Hindlimb muscle (tissue), 1 donor: Measurements from ENCODE around the gene HERPUD2. TPM values are rescaled to one million over a fixed set of nuclear protein-coding genes. Genes with fewer than 3 reads are reported as not detected.
A peak's percentile ranks its signal among the peaks of the same experiment; 100 is the strongest.
"Not testable (repeated sequence)": the region's sequence is repeated elsewhere in the genome, so short reads cannot be mapped to it uniquely, and the experiment has no call there.

Experiments used
- DNase-seq: peaks from one replicate; pipeline ENCODE4 v3.0.0-alpha.2; 2013
- polyA plus RNA-seq: library from polyadenylated mRNA; unstranded; fragments of 120-200 nt; gene quantifications from one replicate; pipeline ENCODE4 v1.2.1, GENCODE V29; 2013; ENCODE audit not compliant: insufficient read length

Gene HERPUD2
- polyA plus RNA-seq, 1 donor, result 28.8 TPM

DNA sequence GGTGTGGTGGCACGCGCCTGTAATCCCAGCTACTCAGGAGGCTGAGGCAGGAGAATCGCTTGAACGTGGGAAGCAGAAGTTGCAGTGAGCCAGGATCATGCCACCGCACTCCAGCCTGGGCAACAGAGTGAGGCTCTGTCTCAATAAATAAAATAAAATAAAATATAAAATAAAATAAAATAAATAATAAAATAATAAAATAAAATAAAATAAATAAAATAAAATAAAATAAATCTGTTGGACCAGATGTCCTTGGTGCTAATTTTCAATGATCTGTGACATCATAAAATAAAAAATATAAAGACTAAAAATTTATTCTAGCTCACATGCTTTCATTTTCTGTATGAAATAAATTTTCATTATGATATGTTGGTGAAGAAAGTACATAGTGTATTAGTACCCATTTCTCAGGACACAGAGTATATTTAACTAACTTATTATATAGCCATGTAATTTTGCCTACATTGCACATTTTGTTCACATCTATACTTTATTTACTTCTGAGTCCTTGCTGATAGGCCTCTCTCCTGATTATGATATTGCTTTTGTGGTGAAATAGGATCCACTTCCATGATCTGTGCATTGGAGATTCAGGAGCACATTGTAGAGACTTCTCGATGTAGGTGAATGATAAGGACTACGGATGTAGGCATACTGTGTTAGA lies 17.8 kb upstream of the HERPUD2 start:
- DNase-seq, result no peak

DNA sequence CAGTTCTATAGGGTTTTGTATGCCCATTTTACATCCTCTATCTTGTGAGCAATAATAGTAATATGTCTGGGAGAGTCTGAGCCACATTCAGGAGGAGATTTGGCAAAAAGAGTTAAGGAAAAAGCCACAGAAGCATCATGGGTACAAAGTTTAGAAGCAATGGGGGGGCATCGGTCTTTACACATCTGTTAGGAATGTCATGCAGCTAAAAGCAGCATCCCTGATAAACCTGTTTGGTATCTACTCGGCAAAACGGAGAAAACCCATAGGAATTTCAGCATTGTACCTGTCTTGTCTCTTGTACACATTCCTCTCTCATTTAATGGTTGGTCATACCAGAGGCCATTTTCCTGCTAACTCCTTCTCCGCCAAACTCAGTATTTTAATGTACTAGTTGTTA lies 12.5 kb upstream of the HERPUD2 start:
- no peak for DNase-seq

DNA sequence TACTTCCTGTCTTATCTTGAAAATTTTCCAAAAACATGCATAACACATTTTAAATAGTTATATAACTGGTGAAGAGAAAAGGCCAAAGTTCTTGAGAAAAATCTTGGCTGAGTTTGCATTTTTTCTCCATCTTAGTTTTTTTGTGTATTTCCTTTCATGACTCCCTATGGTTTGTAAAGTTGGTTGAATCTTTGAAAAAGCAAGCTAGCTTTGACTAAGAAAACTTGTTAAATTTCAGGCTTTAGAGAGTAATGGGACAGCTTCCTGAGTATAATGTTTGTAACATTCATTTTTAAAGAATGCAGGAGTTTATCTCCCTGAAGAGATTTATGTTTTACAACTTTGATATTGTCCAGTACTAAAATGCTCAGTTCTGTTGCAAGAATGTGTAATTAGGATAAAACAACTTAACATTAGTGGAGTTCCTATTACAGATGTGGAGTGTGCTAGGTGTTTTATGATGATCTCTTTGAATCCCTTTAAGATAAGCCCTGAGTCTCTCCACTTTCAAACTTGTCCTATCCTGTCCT lies 11.1 kb upstream of the HERPUD2 start:
- DNase-seq, result no peak

DNA sequence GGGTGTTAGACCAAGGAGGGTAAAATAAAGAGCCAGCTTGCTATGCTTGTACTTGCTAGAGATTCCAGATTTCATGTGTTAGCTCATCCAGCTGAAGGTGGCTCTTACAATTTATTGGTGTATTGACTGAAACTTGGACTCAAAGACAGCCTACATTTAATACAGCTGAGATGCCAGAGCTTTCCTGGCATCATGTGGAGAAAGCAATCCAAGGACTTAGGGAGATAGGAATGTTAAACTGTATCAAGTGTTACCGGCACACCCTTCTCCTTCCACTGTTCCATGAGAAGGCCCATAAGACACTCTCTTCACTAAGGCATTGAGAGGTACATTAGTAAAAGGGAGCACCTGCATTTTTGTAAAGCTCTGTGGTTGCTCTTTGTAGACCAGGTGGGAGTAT lies 9.3 kb upstream of the HERPUD2 start:
- DNase-seq, result no peak

DNA sequence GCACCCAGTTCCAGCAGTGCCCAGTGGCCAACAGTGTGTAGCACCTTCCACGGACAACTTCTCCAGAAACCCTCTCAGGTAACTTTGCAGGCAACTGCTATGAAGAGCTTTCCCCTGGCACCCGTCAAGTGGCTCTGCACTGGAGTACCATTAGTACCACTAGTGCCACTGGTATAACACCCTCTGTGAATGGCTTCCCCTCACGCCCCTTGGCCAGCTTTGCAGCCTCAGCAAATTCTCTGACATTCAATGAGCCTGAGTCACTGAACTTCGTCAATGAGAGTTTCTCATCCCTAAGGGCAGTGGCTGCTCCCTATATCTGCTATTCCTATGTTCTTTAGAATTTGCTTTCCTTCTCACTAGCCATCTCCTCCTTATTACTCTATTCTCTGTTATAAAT lies 7.6 kb upstream of the HERPUD2 start:
- DNase-seq, result no peak

DNA sequence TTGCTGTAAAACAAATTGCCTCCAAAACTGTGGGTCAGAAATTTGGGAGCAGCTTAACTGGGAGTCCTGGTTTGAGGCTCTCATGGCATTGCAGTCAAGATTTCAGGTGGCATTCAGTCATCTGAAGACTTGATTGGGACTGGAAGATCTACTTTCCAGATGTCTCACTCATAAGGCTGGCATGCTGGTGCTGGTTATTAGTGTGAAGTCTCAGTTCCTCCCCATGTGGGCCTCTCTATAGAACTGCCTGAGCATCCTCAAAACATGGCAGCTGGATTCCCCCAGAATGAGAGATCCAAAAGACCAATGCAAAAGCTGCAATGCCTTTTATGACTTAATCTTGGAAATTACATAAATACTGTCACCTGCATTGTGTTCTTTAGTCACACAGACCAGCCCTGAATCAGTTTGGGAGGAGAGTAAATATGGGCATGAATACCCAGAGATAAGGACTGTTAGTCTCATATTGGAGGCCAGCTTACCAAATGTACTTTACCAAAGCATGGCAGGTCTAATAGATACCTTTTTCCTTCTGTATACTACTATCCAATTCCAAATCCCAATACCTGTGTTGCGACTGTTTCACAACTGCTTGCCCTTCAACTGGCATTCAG lies 6.5 kb upstream of the HERPUD2 start:
- no peak for DNase-seq

DNA sequence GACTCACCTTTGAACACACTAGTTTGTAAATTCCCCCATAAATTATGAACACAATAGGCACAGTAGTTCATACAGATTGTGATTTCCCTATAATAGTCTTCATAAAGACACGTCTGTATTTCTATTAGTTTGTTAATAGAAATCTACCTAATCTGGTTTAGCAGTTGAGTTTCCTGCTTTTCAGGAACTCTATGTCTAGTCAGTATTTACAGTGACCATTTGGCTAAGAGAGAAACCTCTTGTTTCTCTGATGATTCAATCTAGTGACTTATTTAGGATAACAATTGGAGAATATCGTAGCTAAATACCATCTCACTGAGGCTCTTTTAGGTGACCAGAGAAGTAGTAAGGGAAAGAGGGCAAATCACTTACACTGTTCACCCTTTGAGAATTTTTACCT lies 5.9 kb upstream of the HERPUD2 start:
- no peak for DNase-seq

DNA sequence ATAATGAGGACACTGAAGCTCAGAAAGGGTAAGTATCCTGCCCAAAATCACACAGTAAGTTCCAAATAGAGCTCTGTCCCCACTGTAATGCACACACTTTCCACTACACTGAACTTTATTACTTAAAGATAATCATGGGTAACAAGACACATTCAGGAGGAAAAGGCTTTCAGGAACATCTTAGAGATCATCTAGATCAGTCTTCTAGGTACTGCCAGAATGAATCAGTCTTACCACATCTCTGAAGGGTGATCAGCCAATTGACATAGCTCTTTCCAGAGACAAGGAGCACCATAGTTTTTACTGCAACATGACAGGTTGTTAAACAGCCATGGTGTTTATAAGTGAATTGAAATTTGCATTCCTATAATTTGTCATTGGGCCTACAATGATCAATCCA lies 5.4 kb upstream of the HERPUD2 start:
- no peak for DNase-seq

DNA sequence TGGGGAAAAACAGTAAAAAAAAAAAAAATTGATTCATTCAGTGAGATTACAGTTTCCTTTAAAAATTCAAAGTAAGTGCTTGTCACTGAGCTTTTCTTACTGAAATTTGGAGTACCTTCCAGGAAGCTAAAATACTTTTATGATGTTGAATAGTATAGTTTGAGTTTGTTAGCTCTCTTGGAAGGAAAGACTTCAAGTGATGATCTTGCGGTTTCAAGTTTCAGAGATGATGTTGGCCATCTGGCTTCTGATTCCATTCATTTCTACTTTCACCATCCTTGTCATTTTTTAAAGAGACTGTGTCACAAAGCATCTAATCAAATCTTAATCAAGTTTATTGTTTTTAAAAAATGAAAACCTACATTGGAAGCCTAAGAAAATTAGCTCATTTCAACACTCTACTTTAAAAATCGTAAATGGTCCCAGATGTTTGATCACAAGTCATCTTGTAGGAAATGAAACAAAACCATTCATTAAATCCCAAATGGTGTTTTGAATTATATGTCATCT lies 4.9 kb upstream of the HERPUD2 start:
- DNase-seq, result no peak

DNA sequence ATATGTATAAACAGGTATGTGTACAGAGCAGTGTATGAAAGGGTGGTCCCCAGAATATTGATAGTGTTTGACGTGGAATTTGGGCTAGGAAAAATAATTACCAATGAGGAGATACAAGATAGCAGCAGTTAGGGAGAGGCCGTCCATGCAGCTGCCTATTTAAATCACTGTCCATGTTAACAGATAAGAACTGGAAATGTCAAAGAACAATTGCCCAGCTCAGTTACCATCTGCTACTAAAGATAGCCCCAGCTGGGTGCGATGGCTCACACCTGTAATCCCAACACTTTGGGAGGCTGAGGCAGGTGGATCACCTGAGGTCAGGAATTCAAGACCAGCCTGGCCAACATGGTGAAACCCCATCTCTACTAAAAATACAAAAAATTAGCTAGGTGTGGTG lies 3.4 kb upstream of the HERPUD2 start:
- not testable (repeated sequence) for DNase-seq

DNA sequence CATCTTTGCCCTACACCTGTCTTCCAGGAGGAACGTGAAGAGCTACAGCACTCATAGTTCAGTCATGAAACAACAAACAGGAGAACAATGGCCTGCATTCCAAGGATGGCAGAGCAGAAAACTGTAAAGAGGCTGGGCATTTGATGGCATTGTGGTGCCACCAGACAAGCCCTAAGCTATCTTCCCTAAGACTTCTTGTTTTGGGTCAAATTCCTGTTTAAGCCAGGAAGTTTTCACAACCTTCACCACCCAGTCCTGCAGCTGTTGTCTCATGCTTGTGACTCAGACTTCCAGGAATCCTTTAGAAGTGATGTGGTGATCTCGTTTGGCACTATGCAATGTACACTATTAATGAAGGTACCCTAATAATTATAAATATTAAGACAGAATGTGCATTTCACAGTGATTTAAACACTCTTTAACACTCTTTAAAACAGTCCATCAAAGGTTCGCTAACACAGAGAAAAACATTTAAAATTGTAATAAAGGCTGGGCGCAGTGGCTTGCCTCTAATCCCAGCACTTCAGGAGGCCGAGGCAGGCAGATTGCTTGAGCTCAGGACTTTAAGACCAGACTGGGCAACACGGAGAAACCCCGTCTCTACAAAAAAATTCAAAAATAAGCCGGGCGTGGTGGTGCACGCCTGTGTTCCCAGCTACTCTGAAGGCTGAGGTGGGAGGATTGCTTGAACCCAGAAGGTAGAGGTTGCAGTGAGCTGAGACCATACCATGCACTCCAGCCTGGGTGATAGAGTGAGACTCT lies 2.7 kb upstream of the HERPUD2 start:
- DNase-seq, result no peak

DNA sequence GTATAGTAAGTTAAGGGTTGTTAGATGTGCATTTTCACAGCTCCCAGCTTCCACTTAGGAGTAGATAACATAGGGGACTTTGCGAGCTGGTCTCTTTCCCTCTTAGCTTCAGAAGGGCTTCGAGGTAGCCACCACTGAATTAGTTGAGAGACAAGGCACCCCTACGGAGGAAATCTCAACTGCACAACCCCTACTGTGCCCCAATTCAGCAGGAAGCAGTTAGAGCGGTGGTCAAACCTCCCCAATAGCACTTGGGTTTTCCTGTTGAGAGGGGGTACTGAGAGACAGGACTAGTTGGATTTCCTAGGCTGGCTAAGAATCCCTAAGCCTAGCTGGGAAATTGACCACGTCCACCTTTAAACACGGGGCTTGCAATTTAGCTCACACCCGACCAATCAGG lies 1.1 kb upstream of the HERPUD2 start:
- DNase-seq, result no peak

DNA sequence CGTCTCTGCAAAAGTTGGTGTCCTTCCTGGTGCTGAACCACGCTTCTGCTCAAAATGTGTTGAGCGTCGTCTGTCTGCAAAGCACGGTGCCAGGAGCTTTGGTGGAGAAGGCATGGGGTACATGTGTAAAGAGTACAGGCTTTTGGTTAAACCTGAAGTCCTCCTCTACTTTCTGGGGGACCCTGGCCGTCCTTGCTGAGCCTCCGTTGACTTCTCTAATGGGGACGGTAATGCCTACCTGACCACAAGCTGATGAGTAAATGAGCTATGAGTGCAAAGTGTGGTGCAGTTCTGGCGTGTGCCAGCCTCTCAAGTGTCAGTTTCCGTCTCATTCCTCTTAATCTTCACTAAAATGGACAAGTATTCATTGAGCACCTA lies 527 bp upstream of the HERPUD2 start:
- no peak for DNase-seq

DNA sequence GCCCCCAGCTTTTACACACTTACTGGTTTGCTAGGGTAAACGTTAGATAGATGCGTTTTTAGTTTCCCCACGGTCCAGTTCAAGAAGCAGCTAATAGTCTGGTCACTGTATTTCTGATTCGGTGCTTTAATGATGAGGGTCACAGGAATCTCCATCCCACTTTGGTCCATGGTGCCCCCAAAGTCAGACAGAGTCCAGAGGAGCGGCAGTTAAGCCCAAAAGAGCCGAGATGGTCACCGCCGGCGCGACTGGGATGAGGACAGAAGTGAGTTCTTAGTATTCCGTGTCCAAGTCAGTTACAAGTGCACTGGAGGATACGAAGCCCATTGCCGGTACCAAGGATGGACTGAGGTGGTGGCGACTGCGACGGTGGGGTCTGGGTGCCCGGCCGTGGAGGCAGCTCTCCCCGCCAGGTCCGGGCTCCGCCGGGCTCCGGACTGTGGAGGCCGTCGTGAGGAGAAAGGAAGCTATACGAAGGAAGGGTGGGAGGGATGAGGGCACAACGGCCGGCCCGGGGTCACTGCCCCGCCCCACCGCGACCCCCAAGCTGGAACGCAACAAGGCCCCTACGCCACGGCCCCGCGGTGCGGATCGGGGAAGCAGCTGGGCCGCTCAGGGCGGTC lies 663 bp downstream of the HERPUD2 start:
- DNase-seq, result peak; percentile 35

DNA sequence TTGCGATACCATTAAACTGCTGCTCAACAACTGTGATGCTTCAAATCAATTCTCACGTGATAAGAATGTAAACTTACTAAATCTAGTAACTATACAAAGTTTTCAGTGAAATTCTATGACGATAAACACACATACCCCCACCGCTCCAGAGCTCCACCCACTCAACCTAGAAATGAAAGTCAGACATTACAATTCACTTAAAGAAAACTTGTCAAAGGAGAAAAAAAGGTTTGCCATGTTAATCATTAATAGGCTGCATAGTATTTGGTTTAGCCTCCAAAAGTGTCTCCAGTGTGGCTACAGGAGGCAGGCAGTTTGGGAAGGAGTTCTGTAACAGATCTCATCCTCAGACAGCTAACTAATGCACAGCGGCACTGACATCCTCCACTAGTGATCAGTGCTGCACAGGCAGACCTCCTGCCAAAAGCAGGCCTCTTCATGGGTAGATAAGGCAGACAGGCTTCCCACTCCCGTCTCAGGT lies 3.1 kb downstream of the HERPUD2 start:
- DNase-seq, result no peak

DNA sequence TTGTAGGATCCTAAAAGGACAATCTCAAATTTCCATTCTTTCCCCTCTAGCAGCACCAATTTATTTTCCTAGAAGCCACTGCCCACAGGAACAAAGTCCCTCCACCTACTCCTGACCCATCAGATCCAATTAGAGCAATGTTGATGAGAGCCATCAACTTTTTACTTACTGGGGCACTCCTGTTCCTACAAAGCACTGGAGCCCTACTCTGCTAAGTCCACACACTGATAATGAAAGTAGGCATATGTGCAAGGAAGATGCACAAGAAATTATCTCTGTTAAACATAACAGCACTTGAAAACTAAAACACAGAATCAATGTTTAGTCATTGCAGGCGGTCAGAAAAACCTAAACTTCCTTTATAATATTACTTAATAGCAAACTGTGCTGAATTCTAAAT lies 3.6 kb downstream of the HERPUD2 start:
- DNase-seq, result no peak

DNA sequence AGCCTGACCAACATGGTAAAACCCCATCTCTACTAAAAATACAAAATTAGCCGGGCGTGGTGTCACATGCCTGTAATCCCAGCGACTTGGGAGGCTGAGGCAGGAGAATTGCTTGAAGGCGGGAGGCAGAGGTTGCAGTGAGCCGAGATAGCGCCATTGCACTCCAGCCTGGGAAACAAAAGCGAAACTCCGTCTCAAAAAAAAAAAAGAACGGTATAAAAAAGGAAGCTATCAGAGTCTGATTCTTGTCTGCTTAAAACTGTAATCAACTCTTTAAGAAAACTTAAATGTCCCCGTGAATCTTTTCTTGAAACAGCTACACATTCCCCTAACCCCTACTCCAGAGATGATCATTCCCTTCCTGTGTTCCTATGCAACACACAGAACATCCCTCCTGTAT lies 4.3 kb downstream of the HERPUD2 start:
- DNase-seq, result not testable (repeated sequence)

DNA sequence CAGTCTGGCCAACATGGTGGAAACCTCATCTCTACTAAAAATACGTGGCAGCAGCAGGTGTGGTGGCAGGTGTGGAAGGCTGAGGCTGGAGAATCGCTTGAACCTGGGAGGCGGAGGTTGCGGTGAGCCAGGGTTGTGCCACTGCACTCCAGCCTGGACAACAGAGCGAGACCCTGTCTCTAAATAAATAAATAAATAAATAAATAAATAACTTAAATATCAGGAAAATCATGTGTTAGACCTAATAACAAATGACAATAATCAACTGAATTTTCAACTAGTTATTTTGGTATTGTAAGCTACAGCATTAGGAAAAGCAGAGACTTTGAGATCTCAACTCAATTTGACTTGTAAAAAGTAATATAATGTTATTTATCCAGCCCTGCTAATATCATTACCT lies 9.2 kb downstream of the HERPUD2 start:
- DNase-seq, result no peak

DNA sequence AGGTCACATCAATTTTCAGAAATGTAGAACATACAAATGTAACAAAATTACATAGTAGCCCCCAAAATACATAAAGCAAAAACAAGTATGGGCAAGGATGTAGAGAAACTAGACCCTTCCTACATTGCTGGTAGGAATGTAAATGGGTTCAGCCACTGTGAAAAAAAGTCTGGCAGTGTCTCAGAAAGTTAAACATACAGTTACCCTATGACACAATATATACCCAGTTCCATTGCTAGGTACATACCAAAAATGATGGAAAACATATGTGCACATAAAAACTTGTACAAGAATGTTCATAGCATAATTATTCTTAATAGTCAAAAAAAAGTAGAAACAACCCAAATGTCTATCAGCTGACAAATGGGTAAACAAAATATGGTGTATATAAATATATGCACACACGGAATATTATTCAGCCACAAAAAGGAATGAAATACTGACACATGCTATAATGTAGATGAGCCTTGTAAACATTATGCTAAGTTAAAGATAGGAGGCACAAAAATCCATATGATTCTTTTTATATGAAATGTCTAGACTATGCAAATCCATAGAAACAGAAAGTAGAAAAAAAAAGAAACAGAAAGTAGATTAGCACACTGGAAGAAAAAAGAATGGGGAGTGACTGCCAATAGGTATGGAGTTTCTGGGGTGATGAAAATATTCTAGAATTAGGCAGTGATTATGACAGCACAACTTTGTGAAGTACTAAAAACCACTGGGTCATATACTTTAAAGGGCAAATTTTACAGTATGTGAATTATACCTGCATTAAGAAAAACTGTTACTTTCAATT lies 13.5 kb downstream of the HERPUD2 start:
- DNase-seq, result no peak

DNA sequence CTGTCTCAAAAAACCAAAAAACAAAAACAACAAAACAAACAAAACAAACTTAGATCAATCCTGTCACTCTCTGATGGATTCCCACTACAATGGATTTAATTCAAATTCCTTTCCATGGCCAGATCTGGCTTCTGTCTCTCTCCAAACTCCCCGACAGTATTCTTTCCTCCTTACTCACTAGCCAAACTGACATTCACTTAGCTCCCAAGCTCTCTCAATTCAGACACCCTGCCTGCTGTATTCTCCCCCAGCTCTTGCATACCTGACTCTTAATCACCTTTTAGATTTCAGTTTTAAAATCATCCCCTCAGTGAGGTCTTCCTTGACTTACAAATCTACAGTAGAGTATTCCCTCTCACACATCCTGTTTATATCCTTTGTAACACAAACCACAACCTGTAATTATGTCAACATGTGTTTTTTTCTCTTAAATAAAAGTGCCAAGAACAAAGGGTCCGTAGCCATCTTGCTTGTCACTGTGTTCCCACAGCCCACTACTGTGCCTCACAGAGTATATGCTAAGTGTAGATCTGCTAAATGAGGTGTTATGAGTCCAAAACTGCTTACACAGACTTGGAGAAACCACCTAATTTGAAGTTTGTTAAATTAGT lies 14.4 kb downstream of the HERPUD2 start:
- no peak for DNase-seq

DNA sequence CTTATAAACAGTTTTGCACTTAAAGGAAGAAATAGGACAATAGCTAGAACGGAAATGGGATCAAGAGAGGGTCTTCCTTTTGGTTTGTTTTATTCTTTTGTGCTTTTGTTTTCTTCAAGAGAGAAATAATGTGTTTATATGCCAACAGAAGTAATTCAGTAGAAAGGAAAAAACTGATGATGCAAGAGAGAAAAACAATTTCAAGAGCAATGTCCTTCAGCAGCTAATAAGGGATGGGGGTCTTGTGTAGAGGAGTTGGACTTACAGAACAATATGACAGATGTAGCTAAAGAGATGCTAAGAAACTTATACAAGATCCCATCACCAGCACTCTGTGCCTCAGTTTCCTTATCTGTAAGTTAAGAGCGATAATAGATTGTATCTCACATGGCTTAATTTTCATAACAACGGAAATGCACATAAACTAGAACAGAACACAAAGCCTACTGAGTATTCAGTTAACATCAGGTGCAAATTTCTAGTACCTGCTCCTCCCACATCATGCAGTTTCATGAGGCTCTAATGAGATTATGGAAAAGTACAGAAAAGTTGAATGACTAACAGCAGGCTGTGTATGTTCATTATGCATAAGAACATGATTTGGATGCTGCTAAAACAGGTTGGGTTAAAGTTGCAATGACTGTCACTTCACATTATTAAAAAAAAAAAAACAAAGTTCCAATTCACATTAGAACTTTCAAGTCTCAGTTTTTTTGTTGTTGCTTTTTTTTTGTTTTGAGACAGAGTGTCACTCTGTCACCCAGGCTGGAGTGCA lies 17.2 kb downstream of the HERPUD2 start:
- no peak for DNase-seq
